Activated gamma-delta T cell (primary cell): ENCODE measurements around the gene MXD1.
"Not testable (repeated sequence)": the region's sequence is repeated elsewhere in the genome, so short reads cannot be mapped to it uniquely, and the experiment has no call there.

ENCODE experiments used
- DNase-seq: peaks from one replicate; lab custom pipeline; 2025; lab: John Stamatoyannopoulos, UW
- total RNA-seq, 2 donors: gene quantifications; one replicate each; lab custom pipeline; 2026; lab: John Stamatoyannopoulos, UW

Gene MXD1
- 38.8 to 50.2 reads per million in 2 donors for total RNA-seq

- DNase-seq, result peak; percentile 86
These were observed at the start of gene MXD1 for GRCh38 chr2:69914950-69915945. MXD1 (plus strand) TSS chr2:69915109; CDS start chr2:69915331, 222 bp downstream.

GRCh38 chr2:69888451-69888850 lies 26.5 kb upstream of the MXD1 start:
- no peak for DNase-seq

GRCh38 chr2:69889302-69889701 lies 25.6 kb upstream of the MXD1 start:
- DNase-seq, result no peak

GRCh38 chr2:69890881-69891280 lies 24.0 kb upstream of the MXD1 start:
- no peak for DNase-seq

- DNase-seq, result not testable (repeated sequence)
These were observed 22.0 kb upstream of the MXD1 start for GRCh38 chr2:69892838-69893424.

- DNase-seq, result peak; percentile 20
These were observed 21.0 kb upstream of the MXD1 start, which contains the start of gene SNRNP27 for GRCh38 chr2:69893684-69894551. SNRNP27 (plus strand) TSS chr2:69893956; CDS start chr2:69893985, 29 bp downstream.

- not testable (repeated sequence) for DNase-seq
These were observed 20.2 kb upstream of the MXD1 start for GRCh38 chr2:69894737-69895136.

- no peak for DNase-seq
These were observed 12.5 kb upstream of the MXD1 start for GRCh38 chr2:69902213-69902922.

- no peak for DNase-seq
These were observed 7.7 kb upstream of the MXD1 start for GRCh38 chr2:69907216-69907615.

- DNase-seq, result no peak
These were observed 2.8 kb upstream of the MXD1 start for GRCh38 chr2:69911985-69912563.

GRCh38 chr2:69914164-69914949 lies 552 bp upstream of the MXD1 start:
- DNase-seq, result peak; percentile 56

- DNase-seq, result no peak
These were observed 1.2 kb downstream of the MXD1 start for GRCh38 chr2:69916106-69916505.

GRCh38 chr2:69917852-69918251 lies 2.9 kb downstream of the MXD1 start:
- DNase-seq, result no peak

GRCh38 chr2:69918401-69918800 lies 3.5 kb downstream of the MXD1 start:
- DNase-seq, result no peak

GRCh38 chr2:69923116-69923515 lies 8.2 kb downstream of the MXD1 start:
- DNase-seq, result no peak

GRCh38 chr2:69926849-69927515 lies 12.1 kb downstream of the MXD1 start:
- DNase-seq, result no peak

- DNase-seq, result no peak
These were observed 17.1 kb downstream of the MXD1 start for GRCh38 chr2:69931832-69932595.

GRCh38 chr2:69932596-69932922 lies 17.6 kb downstream of the MXD1 start:
- no peak for DNase-seq
